Activated CD4-positive, CD25-positive, alpha-beta regulatory T cell treated with anti-CD3 and anti-CD28 coated beads, Interleukin-2, amount 50 U/mL, for 24 hours (primary cell): ENCODE data around the gene SYT1.
A peak's percentile ranks its signal among the peaks of the same experiment; 100 is the strongest.

Experiments
- ATAC-seq, 2 donors: fragments of 150-1000 bp; cut with Tn5 transposase; one replicate each; pipeline ENCODE4 v1.10.0; 2021; ENCODE audit warnings: mild to moderate bottlenecking in 1 of 2, moderate library complexity in 1 of 2

Gene SYT1

GRCh38 chr12:79366374-79366773, 501.8 kb downstream of the SYT1 start:
- ATAC-seq, result no peak

DNA sequence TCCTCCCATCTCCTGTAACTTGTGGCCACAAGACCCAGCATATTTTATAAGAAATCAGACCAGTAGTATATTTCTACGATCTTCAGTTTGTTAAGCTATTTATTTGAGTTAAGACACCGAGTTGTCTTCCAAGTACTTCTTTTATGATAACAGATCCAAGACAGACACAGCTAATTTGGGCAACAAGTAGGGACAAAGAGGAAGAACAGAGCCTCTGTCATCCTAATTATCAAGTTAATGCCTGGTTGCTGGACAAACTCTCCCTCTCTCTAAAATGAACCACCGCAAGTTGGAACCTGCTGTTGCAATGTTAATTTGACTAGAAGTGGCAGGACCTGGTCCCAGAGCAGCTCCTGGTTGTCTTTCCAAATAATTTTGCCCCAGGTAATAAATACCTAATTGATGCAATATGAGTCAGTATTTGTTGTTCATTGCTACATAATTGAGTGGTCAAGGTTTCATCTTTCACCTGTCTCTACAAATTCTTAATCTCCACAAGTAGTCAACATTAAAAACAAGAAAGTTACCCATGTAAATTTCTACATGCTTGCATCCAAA, 502.5 kb downstream of the SYT1 start:
- ATAC-seq, result no peak

DNA sequence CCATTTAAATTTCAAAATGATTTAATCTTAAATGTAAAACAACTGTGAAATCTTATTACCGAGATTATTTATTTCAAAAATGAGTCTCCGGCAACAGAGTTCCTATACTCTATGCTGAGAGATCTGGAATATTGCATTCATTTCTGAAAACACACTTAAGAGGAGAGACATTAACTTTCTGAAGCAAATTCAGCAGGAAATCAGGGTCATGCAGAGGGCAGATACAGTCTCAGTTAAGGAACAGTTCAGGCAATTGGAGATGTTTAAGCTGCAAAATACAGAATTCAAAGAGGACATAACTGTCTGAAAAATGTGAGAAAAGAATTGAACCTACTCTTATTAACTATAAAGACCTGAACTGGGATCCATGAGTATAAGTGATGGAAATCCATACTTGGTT, 505.4 kb downstream of the SYT1 start:
- no peak for ATAC-seq

DNA sequence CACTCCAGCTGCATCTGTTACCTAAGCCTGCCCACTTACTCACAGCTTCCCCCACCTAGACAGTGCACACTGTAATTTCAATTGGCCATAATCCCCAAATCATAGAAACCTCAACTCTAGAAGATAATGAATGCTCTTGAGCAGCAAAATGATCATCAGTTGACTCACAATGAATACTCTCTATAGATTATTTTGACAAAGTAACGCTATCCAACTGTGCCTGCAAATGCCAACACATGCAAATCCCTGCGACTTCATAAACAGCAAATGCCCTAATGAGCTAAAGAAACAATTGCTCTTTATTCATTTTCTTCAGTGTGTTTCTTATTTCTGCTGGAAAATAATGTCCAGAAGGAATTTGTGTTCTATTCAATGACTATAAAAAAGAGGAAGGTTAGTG, 506.7 kb downstream of the SYT1 start:
- no peak for ATAC-seq

DNA sequence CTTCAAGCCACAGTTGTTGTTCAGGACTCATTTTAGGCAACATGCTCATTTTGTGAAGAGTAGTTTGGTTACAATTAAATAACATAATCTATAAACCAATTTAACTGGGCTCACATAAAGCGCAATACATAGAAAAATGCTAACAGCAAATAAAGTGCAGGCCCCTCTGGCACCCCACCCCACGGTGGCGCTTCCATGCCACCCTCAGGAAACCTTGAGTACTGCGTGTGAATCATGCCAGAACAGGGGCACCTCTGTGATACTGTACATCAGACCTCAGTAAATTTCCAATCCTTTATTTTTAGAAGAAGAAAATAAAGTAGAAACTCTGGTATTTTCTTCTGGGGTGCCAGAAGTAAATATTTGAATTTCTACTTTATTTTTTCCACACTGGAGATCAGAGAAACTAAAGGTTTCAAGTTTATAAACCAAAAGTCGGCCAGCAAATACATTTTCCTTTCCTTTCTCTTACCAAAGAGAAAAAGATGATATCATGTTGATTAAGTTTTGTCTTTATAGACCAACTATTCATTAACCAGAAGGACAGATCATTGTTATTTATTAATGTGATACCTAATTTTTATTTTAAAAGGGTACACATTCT, 509.4 kb downstream of the SYT1 start:
- ATAC-seq, result no peak

DNA sequence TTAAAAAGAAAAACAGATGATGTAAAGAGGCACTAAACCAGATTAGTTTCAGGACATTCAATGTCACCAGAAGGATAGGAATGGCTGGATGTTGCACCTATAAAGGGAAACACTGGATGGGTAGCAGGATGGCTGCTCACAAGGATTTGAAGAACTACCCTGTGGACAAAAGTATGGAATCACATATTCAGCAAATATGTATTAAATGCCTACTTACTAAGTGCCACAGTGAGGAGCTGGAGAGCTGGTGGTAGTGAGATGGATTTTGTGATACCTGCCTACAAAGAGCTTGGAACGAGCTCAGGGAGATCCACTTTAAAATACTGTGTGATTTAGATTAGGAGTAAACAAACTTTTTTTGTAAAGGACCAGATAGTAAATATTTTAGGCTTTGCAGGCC, 510.0 kb downstream of the SYT1 start:
- ATAC-seq, result no peak

GRCh38 chr12:79375050-79375449, 510.5 kb downstream of the SYT1 start:
- no peak for ATAC-seq

DNA sequence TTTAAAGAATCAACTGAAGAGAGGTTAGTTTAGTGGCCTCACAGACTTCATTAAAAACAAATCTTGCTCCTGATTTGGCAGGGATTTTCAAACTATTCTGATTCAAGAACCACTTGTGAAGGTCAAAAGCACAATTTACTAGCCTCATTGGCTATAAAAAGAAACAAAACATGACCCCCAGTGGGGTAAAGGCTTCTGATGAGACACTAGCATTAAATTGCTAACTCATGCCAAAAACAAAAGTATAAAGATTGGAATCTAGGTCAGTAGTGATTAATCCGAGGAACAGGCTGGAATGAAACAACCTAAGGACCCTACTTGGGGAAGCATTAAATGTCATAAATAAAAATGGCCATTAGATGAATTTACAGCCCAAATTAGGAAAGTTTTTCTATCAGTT, 513.9 kb downstream of the SYT1 start:
- ATAC-seq, result no peak

DNA sequence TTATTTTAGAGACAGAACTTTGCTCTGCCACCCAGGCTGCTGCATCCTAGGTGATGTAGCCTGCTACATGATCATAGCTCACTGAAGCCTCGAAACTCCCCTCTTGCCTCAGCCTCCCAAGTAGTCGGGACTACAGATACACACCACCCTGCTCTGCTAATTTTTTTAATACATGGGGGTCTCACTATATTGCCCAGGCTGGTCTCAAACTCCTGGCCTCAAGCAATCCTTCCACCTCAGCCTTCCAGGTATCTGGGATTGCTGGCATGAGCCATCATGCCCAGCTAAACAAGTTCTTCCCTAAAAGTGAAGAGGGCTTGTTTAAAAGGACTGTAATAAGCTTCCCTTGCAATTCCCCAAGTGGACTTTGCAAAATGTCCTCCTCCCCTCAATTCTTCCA, 515.8 kb downstream of the SYT1 start:
- ATAC-seq, result no peak

DNA sequence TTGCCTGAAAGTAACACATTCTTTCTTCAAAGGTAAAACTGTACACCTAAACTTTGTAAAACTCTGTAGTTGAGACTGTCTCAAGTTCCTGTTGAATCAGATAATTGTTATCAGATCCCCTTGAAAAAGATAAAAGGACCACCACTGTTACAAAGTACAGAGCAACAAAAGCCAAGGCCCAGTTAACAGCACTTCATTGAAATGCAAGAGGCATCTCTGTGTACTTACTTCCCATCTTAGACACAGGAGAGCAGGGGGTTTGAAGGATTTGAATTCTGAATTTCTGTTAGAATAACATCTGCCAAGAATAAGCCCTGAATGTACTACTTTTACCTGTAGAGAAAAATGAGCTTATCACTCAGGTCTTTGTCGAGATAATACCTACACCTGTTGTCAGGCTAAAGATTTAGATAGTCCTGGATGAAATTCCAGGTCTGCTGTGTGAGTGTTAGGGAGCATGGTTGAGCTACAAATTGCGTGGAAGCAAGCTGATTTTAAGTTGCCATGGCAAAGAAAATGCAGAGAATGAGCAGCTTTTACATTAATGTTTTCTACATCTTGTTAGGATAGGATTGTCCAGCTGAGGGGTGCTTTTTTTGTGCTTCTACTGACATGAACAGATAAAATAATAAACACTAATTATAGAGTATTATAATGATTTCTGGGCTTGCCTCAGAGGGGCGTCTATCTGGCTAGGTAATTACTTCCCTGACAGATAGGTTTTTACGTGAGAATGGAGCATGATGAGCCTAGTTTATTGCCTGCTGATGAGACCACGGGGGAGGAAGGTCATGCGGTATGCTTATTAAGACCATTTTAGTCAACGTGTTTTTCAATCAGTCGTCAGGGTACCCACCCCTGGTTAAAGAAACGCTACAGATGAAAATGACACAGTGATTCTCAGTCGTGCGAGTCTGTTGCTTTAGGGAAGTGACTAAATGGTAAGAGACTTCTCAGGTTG, 517.0 kb downstream of the SYT1 start:
- ATAC-seq, result no peak

DNA sequence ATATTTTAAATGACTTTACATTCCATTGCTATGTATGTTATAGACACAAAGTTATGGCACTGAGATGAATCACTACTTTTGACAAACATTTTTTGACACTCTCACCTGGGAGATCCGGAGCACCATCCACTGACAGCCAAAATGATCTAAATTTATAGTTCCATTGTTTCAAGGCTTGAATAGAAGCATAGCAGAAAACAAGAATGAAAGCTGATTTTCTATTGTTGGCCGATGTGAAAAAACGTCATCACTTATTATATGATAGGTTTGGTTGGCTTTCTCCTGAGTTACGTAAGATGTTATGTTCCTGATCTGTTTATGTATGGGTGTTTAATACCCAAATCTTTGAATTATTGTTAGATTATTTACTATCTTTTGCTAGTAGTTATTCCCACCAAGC, 520.0 kb downstream of the SYT1 start:
- ATAC-seq, result no peak

DNA sequence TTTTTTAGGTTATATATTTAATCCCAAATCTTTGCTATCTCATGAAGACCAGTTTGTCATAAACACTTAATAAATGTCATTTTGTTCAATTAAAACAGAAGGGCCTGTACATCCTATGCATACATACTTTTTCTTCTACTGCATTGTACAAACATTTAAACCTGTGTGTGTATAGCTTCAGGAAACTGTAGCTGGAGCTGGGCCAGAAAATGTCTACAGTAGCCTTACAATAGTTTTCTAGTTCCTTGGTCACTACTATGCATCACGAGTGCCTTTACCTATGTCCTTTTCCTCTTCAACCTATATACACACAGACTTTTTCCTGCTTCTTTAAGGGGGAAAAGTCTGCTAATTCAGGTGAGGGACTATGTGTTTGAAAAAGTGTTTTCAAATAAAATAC, 523.4 kb downstream of the SYT1 start:
- no peak for ATAC-seq

DNA sequence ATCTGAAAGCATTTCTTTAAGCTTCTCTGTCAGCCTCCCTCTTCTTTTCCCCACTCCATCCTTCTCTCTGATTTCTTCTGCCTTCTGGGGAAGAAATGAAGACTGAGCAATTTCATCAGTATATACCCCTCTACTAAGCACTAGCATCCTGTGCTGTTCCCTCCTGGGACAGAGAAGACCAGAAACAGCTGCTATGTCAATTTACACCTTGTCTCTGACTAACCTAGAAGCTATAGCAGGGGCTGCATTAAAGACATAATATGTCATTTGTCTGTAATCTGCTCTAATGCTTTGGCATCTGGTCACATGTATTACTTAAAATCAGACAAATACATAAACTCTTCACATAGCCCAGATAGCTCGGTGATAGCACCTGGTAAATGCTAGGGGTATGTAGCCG, 529.3 kb downstream of the SYT1 start:
- ATAC-seq, result no peak

GRCh38 chr12:79397609-79398008, 533.0 kb downstream of the SYT1 start:
- no peak for ATAC-seq

DNA sequence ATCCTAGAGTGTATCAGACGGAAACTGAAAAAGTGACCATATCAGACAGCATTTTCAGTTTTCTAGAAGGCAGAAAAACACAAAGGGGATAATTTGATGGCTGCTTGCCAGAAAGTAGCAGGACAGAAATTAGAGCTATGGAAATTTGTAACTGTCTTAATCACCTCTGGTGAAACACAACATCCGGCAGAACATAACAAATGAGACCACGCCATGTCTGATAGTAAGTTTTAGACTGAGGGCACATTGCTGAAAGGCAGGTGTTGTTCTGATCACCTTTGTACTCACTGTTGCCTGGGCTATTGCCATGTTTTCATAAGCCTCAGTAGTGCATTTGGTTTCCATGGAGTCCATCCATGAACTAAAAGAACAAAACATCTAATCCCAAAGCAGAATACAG, 535.9 kb downstream of the SYT1 start:
- no peak for ATAC-seq

DNA sequence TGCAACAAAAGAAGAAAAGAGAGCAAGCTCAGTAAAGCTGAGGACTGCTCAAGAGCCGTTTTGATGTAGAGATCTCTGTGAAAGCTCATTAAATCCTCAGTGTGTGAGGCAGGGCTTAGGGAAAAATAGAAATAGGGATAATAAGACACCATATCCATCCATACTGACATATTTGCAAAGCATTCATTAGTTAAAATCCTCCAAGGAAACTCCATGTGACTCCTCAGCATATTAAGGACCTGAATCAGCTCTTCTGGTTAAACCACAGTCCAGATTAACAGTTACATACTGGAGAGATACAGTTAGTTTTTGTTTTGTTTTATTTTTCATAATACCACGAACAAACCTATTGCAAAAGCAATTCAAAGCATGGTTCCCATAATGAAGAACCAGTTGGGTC, 538.0 kb downstream of the SYT1 start:
- ATAC-seq, result no peak

DNA sequence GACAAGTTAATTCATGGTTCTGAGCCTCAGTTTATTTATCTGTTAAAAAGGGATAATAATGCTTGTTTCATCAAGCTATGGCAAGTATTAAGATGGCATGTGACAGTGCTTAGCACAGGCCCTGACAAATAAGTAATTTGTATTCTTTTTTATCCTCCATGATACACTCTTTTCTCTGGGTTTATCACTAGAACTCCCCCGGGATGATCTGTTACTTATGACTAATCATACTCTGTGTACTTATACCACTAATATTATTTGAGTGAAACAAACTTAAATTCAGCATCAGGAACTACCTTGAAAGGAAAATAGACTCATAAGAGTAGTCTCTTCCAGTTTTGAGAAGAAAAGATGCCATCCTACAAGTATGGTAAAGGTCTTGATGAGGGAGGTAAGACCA, 542.4 kb downstream of the SYT1 start:
- no peak for ATAC-seq

- ATAC-seq, result peak in 1 of 2 donors; percentile 32
These were observed 543.4 kb downstream of the SYT1 start for GRCh38 chr12:79407671-79408622.

GRCh38 chr12:79408689-79409088, 544.1 kb downstream of the SYT1 start:
- no peak for ATAC-seq

DNA sequence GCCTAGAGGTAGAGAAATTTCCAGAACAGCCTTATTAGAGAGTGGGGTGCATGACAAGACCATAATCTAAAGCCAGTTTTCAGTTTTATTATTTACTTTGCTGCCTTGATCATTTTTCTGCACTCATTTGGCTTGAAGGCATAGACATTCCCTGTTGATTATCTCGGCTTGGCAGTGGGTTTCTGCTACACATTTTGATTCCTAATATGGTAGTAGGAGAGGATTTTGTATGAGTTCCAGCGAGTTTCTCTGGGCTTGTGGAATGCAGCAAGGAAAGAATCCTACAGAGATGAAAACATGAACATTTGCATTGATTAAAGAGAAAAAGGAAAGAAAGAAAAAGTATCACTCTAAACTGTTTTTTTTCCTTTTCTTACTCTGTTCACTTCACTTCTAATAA, 545.0 kb downstream of the SYT1 start:
- no peak for ATAC-seq

GRCh38 chr12:79411791-79412190, 547.2 kb downstream of the SYT1 start:
- no peak for ATAC-seq

DNA sequence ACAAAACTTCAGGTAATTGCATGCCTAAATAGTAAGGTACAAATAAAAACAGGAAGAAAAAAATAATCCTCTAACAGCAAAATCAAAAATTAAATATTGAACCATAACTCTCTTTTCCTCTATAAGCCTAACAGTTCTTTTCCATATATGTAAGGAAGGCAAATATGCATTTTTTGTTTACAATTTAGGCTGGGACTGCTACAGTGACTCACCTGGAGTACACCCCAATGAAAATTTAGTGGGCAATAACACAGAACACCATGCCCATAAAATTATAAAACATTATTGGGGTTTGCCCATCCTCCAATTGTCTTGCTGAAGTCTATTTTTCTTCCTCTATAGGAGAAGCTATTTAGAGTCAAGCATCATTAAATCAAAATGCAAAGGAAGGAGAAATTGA, 549.2 kb downstream of the SYT1 start:
- ATAC-seq, result no peak

- ATAC-seq, result no peak
These were observed 549.7 kb downstream of the SYT1 start for GRCh38 chr12:79414252-79414651.
